Right cardiac atrium (tissue), 5 donors: ENCODE measurements around the gene GFAP. TPM values are rescaled to one million over a fixed set of nuclear protein-coding genes. Genes with fewer than 3 reads are reported as not detected.
A peak's percentile ranks its signal among the peaks of the same experiment; 100 is the strongest.

Source experiments
- ATAC-seq, 2 donors: fragments of 200-7000 bp; cut with Tn5 transposase; one replicate each; pipeline versions ENCODE4 v1.8.0 to v1.9.1; 2020; ENCODE audit warnings: moderate library complexity in 2 of 2, mild to moderate bottlenecking in 1 of 2
- DNase-seq, 3 donors: peaks; one replicate each; pipeline ENCODE4 v3.0.0-alpha.2; 2020
- H3K27ac ChIP-seq: one replicate; pipeline ENCODE4 v1.5.1; 2013; ENCODE audit warnings: mild to moderate bottlenecking, low read length, control low read depth, moderate library complexity
- H3K27me3 ChIP-seq: one replicate; pipeline ENCODE4 v1.6.1; 2013; ENCODE audit not compliant: control insufficient read depth, insufficient read depth
- H3K4me1 ChIP-seq: one replicate; pipeline ENCODE4 v1.6.1; 2013; ENCODE audit warnings: low read length; ENCODE audit not compliant: control insufficient read depth, insufficient read depth
- H3K4me3 ChIP-seq: one replicate; pipeline ENCODE4 v1.5.1; 2013; ENCODE audit warnings: low read length, control low read depth
- H3K9me3 ChIP-seq: one replicate; pipeline ENCODE4 v1.6.1; 2013; ENCODE audit warnings: low read length; ENCODE audit not compliant: control insufficient read depth
- WGBS: extraction: QIAGEN DNeasy Blood & Tissue Kit; methylation state at CpG from one replicate; pipeline ENCODE4 v1.1.7; 2013; 5-methylcytosine and 5-hydroxymethylcytosine counted together
- intact Hi-C, 4 donors: fragments of 100-400 bp; cut with DNase I; formaldehyde crosslinking; loops; one replicate each; pipeline versions ENCODE4 v1.11.0 to v1.14.0; 2022 to 2023
- polyA plus RNA-seq: library from polyadenylated mRNA; stranded (reverse); fragments of 200-250 nt; gene quantifications from one replicate; pipeline ENCODE4 v1.2.3, GENCODE V29; 2013
- total RNA-seq, 4 donors: library from RNA; stranded (reverse); fragmentation: NEBNext Ultra II Directional; extraction: Animal tissue kit (Norgen Biotek cat#: 25700); gene quantifications; one replicate each; pipeline ENCODE4 v1.2.1, GENCODE V29; 2021
- donor health status: healthy with polysubstance abuse.
- donor health status: DM: no; HTN: yes; CAD: no.
- donor health status: DM: no; HTN: no; CAD: no.
- donor health status: DM: no; HTN: yes; CAD: no; lungs with severe emphysema.
- donor health status: DM: yes; HTN: yes; CAD: no.

GFAP gene
- total and polyA plus RNA-seq, 5 donors, result 4.6 to 8.3 (median 4.8) TPM

DNA sequence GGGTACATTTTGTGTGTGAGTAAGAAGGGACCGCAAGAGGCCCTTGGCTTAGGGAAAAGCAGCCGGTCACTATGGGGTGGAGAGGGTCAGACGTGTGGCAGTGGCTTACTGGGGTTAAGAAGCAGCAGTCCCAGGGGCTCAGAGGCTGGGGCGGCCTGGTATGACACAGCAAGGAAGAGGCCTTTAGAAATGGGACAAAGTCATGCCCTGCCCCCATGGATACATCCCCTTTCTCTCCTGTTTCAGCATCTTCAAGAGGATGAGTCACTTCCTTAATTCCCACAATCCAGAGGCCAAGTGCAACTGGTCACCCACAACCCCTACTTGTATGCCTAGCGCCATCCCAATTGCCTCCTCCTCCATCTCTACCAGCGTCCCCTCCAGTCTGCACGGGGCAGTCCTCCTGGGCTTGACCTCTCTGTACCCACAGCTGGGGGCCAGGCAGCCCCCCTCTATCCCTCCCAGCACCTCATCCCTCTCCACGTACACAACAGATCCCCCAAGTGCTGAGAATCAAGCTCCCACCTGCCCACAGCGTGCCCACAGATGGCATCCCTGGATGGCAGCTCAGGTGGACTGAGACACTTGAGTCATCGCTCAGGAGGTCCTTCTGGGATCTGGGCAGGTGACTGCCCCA, 9.2 kb downstream of the GFAP start:
- DNase-seq (peak in 1 of 3 donors; percentile 15), ATAC-seq (peak in 1 of 2 donors; percentile 8)
- intact Hi-C loops, result no loop called here
- Histone ChIP-seq H3K4me3 (no peak overlapping the region), H3K4me1 (no peaks in the 10 kb centered on the region), H3K9me3 (no peaks in the 10 kb centered on the region), H3K27me3 (no peaks in the 10 kb centered on the region), H3K27ac (no peak overlapping the region)
- 72% methylated on average over 10 of the region's 10 CpGs for WGBS

- ATAC-seq (no peak), DNase-seq (no peak)
- no peaks in the 10 kb centered on the region for H3K9me3 ChIP-seq
- WGBS, result 85% methylated on average over 9 of the region's 9 CpGs
- H3K27me3 ChIP-seq, result no peaks in the 10 kb centered on the region
- H3K4me3 ChIP-seq, result no peak overlapping the region
- H3K27ac ChIP-seq, result no peak overlapping the region
- intact Hi-C loops, result no loop called here
- no peaks in the 10 kb centered on the region for H3K4me1 ChIP-seq
These were observed 10.0 kb downstream of the GFAP start for GRCh38 chr17:44905006-44906000.

DNA sequence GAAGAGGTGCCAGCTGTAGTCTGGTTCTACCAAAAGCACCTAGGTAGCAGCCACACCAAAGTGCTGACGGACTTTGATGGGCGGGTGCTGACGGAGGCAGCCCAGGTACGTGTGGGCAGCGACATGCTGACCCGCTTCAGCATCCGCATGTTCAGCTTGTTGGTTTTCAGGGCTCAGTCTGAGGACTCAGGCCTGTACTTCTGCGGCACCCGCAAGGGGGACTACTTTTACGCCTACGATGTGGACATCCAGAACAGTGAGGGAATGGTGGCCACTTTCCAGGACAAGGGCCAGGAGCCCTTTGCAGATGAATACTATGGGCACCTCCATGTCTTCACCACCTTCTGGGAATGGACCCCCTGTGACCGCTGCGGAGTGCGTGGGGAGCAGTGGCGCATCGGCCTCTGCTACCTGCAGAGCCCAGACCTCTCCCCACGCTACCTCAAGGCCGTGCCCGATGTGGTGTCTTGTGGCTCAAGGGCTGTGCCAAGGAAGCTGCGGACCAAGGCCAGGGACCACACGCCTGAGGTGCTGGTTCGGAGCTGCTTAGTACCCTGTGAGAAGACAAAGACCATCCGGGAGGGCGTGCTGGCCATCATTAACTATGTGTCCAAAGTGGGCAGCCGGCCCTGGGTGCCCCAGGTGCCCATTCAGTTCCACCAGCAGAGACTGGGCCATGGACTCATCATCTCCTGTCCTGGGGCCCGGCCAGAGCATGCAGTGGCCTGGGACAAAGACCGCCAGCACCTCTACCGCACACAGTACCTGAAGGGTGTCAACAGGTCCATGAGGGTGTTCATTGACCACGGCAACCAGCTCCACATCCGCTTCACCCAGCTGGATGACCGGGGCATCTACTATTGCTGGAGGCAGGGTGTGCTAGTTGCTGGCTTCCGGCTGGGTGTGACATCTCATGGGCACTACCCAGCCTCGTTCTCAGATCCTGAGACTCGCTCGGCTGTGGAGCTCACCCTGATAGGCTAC, 11.0 kb downstream of the GFAP start:
- ATAC-seq, result no peak
- 95% methylated on average over 35 of the region's 35 CpGs for WGBS
- intact Hi-C loops, result no loop called here

GRCh38 chr17:44903012-44903685, 12.2 kb downstream of the GFAP start:
- ATAC-seq (no peak), DNase-seq (peak in 1 of 3 donors; percentile 19)
- no peaks in the 10 kb centered on the region for H3K27me3 ChIP-seq
- no peaks in the 10 kb centered on the region for H3K4me1 ChIP-seq
- no peak overlapping the region for H3K4me3 ChIP-seq
- no peaks in the 10 kb centered on the region for H3K9me3 ChIP-seq
- intact Hi-C loops, result no loop called here
- H3K27ac ChIP-seq, result no peak overlapping the region
- 54% methylated on average over 8 of the region's 8 CpGs for WGBS

More for the DNA sequence above, 11.0 kb downstream of the GFAP start:
- Histone ChIP-seq H3K9me3 (no peaks in the 10 kb centered on the region), H3K27ac (no peak overlapping the region), H3K4me1 (no peaks in the 10 kb centered on the region), H3K4me3 (no peak overlapping the region), H3K27me3 (no peaks in the 10 kb centered on the region)
- peak in 1 of 3 donors; percentile 43 for DNase-seq

GRCh38 chr17:44902135-44902760, 13.1 kb downstream of the GFAP start:
- intact Hi-C loops, result no loop called here
- Histone ChIP-seq H3K4me3 (no peak overlapping the region), H3K27ac (no peak overlapping the region), H3K27me3 (no peaks in the 10 kb centered on the region), H3K4me1 (no peaks in the 10 kb centered on the region), H3K9me3 (no peaks in the 10 kb centered on the region)
- ATAC-seq, result no peak
- WGBS, result 85% methylated on average over 17 of the region's 17 CpGs
- peak in 1 of 3 donors; percentile 33 for DNase-seq

- Histone ChIP-seq H3K27me3 (no peaks in the 10 kb centered on the region), H3K4me1 (no peaks in the 10 kb centered on the region), H3K9me3 (no peaks in the 10 kb centered on the region), H3K4me3 (no peak overlapping the region), H3K27ac (no peak overlapping the region)
- intact Hi-C loops, result no loop called here
- ATAC-seq (no peak), DNase-seq (no peak)
- WGBS, result 78% methylated on average over 4 of the region's 4 CpGs
These were observed 13.8 kb downstream of the GFAP start for GRCh38 chr17:44901411-44901921.

GRCh38 chr17:44900894-44901293, 14.4 kb downstream of the GFAP start:
- no peaks in the 10 kb centered on the region for H3K4me1 ChIP-seq
- no peak overlapping the region for H3K27ac ChIP-seq
- no peak overlapping the region for H3K4me3 ChIP-seq
- no peaks in the 10 kb centered on the region for H3K27me3 ChIP-seq
- intact Hi-C loops, result no loop called here
- H3K9me3 ChIP-seq, result no peaks in the 10 kb centered on the region
- no peak for ATAC-seq
- WGBS, result 15% methylated on average over 3 of the region's 3 CpGs
- peak in 1 of 3 donors; percentile 17 for DNase-seq

DNA sequence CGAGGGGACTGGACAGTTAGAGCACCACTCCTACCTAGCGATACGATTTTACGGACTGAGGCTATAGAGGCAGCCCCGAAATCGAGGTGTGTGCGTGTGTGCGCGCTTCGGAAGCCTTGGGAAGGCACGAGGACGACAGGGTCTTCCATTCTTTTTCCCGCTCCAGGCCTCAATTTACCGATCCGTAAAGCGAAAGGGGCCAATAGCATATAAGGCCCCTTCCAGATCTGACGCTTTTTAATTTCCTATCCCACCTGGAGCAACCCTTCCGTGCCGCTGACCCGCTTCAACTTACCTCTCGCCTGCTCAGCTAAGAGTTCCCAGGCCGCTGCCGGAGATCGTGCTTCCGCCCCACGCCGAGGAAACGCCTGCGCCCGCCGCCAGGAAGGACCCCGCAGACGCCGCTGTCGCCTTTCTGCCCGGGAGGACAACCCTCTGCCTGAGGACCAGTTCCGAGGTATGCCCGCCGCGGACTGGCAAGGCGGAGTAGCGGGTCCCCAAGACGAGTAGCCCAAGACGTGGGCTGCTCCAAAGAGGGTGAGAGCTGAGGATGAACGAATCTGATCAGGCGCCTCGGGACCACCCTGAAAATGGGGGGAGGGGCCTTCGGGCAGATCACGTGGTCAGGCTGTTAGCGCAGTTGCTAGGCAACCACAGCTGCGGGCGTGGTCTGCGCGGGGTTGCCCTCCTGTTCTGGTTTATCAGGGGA, 16.1 kb downstream of the GFAP start, which contains the start of gene EFTUD2:
EFTUD2 (minus strand) TSS at position 372 of the 709 bp plus-strand sequence. CDS start 4,924 bp downstream, outside the sequence.
- Histone ChIP-seq H3K9me3 (no peaks in the 10 kb centered on the region), H3K4me1 (no peaks in the 10 kb centered on the region), H3K27me3 (no peaks in the 10 kb centered on the region), H3K27ac (peak within 1 kb of the TSS; percentile 90), H3K4me3 (peak within 1 kb of the TSS; percentile 74)
- DNase-seq, result peak; percentile 93 to 98 (median 97)
- intact Hi-C loops, result no loop called here
- WGBS, result under 1% methylated on average over 54 of the region's 54 CpGs
- ATAC-seq, result peak; percentile 94 to 95

DNA sequence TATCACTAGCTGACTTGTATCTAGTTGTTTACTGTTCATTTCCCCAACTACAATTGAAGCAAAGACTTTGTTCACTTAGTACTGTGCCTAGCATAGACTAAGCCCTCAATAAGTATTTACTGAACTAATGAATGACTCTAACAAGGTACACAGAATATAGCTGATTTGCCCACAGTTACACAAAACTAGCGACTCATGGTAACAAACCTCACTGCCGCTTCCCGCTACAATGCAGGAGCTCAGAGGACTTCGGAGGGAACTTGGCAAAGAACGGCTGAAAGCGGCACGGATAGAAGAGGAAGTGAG, 16.6 kb downstream of the GFAP start:
- DNase-seq (no peak), ATAC-seq (no peak)
- H3K9me3 ChIP-seq, result no peaks in the 10 kb centered on the region
- no peaks in the 10 kb centered on the region for H3K4me1 ChIP-seq
- peak overlapping the region; percentile 74 for H3K4me3 ChIP-seq
- intact Hi-C loops, result no loop called here
- no peaks in the 10 kb centered on the region for H3K27me3 ChIP-seq
- H3K27ac ChIP-seq, result peak overlapping the region; percentile 90
- WGBS, result under 1% methylated on average over 7 of the region's 7 CpGs
